Stimulated activated CD8-positive, alpha-beta memory T cell treated with anti-CD3 and anti-CD28 coated beads, Interleukin-4, amount 100 ng/mL, for 4 hours (primary cell): ENCODE results near the gene ITGB8.

Experiments used
- DNase-seq, 2 donors: peaks; one replicate each; pipeline ENCODE4 v3.0.0-alpha.2; 2020; ENCODE audit warnings: low read depth in 2 of 2, low spot score in 1 of 2

ITGB8 gene

GRCh38 chr7:20340839-20341238 is 10.1 kb downstream of the ITGB8 start:
- DNase-seq, result no peak

- DNase-seq, result no peak
Observed at GRCh38 chr7:20343205-20343604, 12.5 kb downstream of the ITGB8 start.

- DNase-seq, result no peak
Observed at GRCh38 chr7:20343941-20344340, 13.2 kb downstream of the ITGB8 start.

GRCh38 chr7:20344396-20344795 is 13.7 kb downstream of the ITGB8 start:
- DNase-seq, result no peak

- no peak for DNase-seq
Observed at GRCh38 chr7:20346577-20346976, 15.9 kb downstream of the ITGB8 start.

GRCh38 chr7:20347680-20348079 is 17.0 kb downstream of the ITGB8 start:
- DNase-seq, result no peak

- no peak for DNase-seq
Observed at GRCh38 chr7:20348125-20348807, 17.6 kb downstream of the ITGB8 start.

GRCh38 chr7:20350518-20350951 is 19.8 kb downstream of the ITGB8 start:
- no peak for DNase-seq

GRCh38 chr7:20350996-20351692 is 20.4 kb downstream of the ITGB8 start:
- DNase-seq, result no peak

- DNase-seq, result no peak
Observed at GRCh38 chr7:20351901-20352300, 21.2 kb downstream of the ITGB8 start.

- DNase-seq, result no peak
Observed at GRCh38 chr7:20352573-20353306, 22.0 kb downstream of the ITGB8 start.

- no peak for DNase-seq
Observed at GRCh38 chr7:20354610-20355528, 24.2 kb downstream of the ITGB8 start.

GRCh38 chr7:20358106-20358505 is 27.4 kb downstream of the ITGB8 start:
- DNase-seq, result no peak

- no peak for DNase-seq
Observed at GRCh38 chr7:20358762-20359282, 28.1 kb downstream of the ITGB8 start.

GRCh38 chr7:20359341-20359963 is 28.8 kb downstream of the ITGB8 start:
- DNase-seq, result no peak

GRCh38 chr7:20362574-20363253 is 32.0 kb downstream of the ITGB8 start:
- DNase-seq, result no peak

GRCh38 chr7:20364571-20365196 is 34.0 kb downstream of the ITGB8 start:
- DNase-seq, result no peak

GRCh38 chr7:20365486-20365885 is 34.8 kb downstream of the ITGB8 start:
- DNase-seq, result no peak

- no peak for DNase-seq
Observed at GRCh38 chr7:20374399-20374798, 43.7 kb downstream of the ITGB8 start.
